Esophagus squamous epithelium (tissue), 5 donors: ENCODE data around the gene CNKSR2. TPM values are rescaled to one million over a fixed set of nuclear protein-coding genes. Genes with fewer than 3 reads are reported as not detected.

Experiments
- DNase-seq: peaks from one replicate; lab custom pipeline; 2025; lab: John Stamatoyannopoulos, UW
- H3K27ac ChIP-seq, 4 donors: fragments of 200-600 bp; sonication (generic); one replicate each; pipeline ENCODE4 v1.5.1; 2016 to 2019; ENCODE audit warnings: mild to moderate bottlenecking in 1 of 4
- H3K27me3 ChIP-seq, 4 donors: fragments of 200-600 bp; sonication (generic); 1 replicate in 3 of 4; 2 replicates in 1 of 4; pipeline versions ENCODE4 v1.5.1 to v1.6.0; 2017 to 2021; ENCODE audit warnings: antibody characterized with exemption in 1 of 4
- H3K36me3 ChIP-seq, 3 donors: fragments of 200-600 bp; sonication (generic); one replicate each; pipeline ENCODE4 v1.5.1; 2016 to 2019
- H3K4me1 ChIP-seq, 3 donors: fragments of 200-600 bp; sonication (generic); one replicate each; pipeline ENCODE4 v1.5.1; 2017 to 2019
- H3K4me3 ChIP-seq, 4 donors: fragments of 200-600 bp; sonication (generic); 1 replicate in 3 of 4; 2 replicates in 1 of 4; pipeline ENCODE4 v1.5.1; 2016 to 2019; ENCODE audit warnings: mild to moderate bottlenecking in 2 of 4, moderate library complexity in 1 of 4
- H3K9me3 ChIP-seq, 3 donors: fragments of 200-600 bp; sonication (generic); one replicate each; pipeline ENCODE4 v1.5.1; 2016 to 2019
- CTCF ChIP-seq, 6 experiments: fragments of 450-650 bp in 4 of 6; fragments of 200-600 bp in 2 of 6; sonication (generic) in 2 of 6; IDR thresholded peaks; one replicate each; pipeline ENCODE4 v1.5.1; 2016 to 2019; ENCODE audit warnings: antibody characterized with exemption in 6 of 6, mild to moderate bottlenecking in 4 of 6, moderate library complexity in 4 of 6
- POLR2A ChIP-seq, 4 donors: fragments of 450-650 bp; IDR thresholded peaks; one replicate each; pipeline ENCODE4 v1.6.1; 2017; ENCODE audit warnings: antibody characterized with exemption in 4 of 4, mild to moderate bottlenecking in 4 of 4, moderate library complexity in 3 of 4
- WGBS, 2 donors: methylation state at CpG; one replicate each; pipeline ENCODE4 v1.1.5; 2018; 5-methylcytosine and 5-hydroxymethylcytosine counted together
- intact Hi-C: fragments of 100-400 bp; cut with DNase I; formaldehyde crosslinking; loops from one replicate; pipeline ENCODE4 v1.15.0; 2022
- total RNA-seq, 4 donors: library from RNA; depleted of rRNA; stranded (reverse); fragments of >200 nt; gene quantifications; one replicate each; pipeline ENCODE4 v1.1.0, GENCODE V29; 2016
- donor health status: DM: yes; HTN: yes; CAD: no.

Gene CNKSR2
- total RNA-seq, 4 donors from 2014 or later, result 0.57 to 3.1 TPM; not detected in 2

GRCh38 chrX:21700967-21701366 is 326.7 kb downstream of the CNKSR2 start:
- H3K27me3 ChIP-seq, result no peaks in the 10 kb centered on the region
- no peak for TF ChIP-seq POLR2A (IDR thresholded peaks at IDR 0.05)
- TF ChIP-seq CTCF (IDR thresholded peaks at IDR 0.05), result no peak
- H3K4me1 ChIP-seq, result no peaks in the 10 kb centered on the region
- intact Hi-C loops, result no loop called here
- H3K4me3 ChIP-seq, result no peak overlapping the region
- DNase-seq, result no peak
- H3K9me3 ChIP-seq, result no peaks in the 10 kb centered on the region
- WGBS, 2 donors, result 39 to 49% methylated on average over 2 of the region's 3 CpGs
- H3K27ac ChIP-seq, result no peak overlapping the region
- H3K36me3 ChIP-seq, result no peaks in the 10 kb centered on the region

DNA sequence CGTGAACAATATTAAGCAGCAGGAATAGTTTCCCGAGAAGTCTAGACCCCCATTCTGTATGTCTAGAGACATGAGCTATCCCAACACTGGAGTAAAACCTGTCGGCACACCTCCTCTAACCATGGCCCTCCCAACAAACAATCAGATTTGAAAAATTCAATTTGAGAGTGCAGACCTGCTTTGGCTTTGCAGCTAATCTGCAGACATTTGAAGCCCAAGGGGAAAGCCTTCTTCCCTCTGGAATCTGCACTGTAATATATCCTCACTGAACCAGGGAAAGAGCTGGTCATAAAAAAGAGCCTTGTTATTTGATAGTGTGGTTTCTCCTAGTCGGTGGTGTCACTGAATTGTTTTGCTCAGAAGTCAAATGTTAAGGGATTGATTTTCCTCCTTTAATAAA is 328.5 kb downstream of the CNKSR2 start:
- no peak for DNase-seq
- no peaks in the 10 kb centered on the region for H3K4me1 ChIP-seq
- WGBS, 2 donors, result 63 to 67% methylated on average over 4 of the region's 4 CpGs
- H3K27ac ChIP-seq, result no peak overlapping the region
- TF ChIP-seq CTCF (IDR thresholded peaks at IDR 0.05), result no peak
- TF ChIP-seq POLR2A (IDR thresholded peaks at IDR 0.05), result no peak
- H3K9me3 ChIP-seq, result peaks cover 0 to 3% (median 0%) of the 10 kb centered on the region in 3 donors
- H3K36me3 ChIP-seq, result no peaks in the 10 kb centered on the region
- H3K4me3 ChIP-seq, result no peak overlapping the region
- intact Hi-C loops, result no loop called here
- H3K27me3 ChIP-seq, result no peaks in the 10 kb centered on the region
